T-helper 22 cell (primary cell): ENCODE data around the gene DIP2B.
"Not testable (repeated sequence)": the region's sequence is repeated elsewhere in the genome, so short reads cannot be mapped to it uniquely, and the experiment has no call there.

ENCODE experiments used
- DNase-seq: peaks from one replicate; pipeline ENCODE4 v3.0.0-alpha.2; 2020; ENCODE audit warnings: low read depth

The DIP2B gene

GRCh38 chr12:50520416-50521207 is 15.8 kb downstream of the DIP2B start:
- DNase-seq, result no peak

- not testable (repeated sequence) for DNase-seq
Observed at GRCh38 chr12:50521781-50522180, 17.0 kb downstream of the DIP2B start.

- no peak for DNase-seq
Observed at GRCh38 chr12:50523772-50524171, 19.0 kb downstream of the DIP2B start.

DNA sequence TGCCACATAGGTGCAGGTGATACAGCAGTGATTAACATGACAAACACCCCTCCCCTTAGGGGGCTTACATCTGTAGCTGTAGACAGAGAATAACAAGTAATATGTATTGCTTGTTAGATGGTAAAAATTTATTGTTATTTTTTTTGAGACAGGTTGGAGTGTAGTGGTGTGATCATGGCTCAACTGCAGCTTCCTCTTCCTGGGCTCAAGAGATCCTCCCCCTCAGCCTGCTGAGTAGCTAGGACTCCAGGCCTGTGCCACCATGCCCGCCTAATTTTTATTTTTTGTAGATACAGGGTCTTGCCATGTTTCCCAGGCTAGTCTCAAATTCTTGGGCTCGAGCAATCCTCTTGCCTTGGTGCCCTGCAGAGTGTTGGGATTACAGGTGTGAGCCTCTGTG is 19.8 kb downstream of the DIP2B start:
- no peak for DNase-seq

GRCh38 chr12:50525422-50525821 is 20.6 kb downstream of the DIP2B start:
- no peak for DNase-seq

- DNase-seq, result no peak
Observed at GRCh38 chr12:50527359-50527726, 22.6 kb downstream of the DIP2B start.

DNA sequence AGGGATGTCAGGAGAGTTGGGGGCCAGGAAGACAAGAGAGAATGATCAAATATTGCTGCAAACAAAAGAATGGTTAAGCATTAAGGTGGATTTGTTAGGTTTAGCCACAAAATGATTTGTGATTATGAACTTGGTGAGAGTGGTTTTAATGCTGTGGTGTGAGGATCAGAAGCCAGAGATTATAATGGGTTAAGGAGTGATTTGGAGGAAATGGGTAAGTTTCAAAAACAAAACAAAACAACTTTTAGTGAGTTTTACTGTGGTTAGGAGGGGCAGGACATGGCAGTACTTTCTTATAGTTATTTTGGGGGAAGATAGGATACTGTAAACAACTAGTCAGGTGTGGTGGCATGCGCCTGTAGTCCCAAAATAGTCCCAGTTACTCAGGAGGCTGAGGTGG is 24.0 kb downstream of the DIP2B start:
- DNase-seq, result no peak

- no peak for DNase-seq
Observed at GRCh38 chr12:50529345-50529744, 24.6 kb downstream of the DIP2B start.

- DNase-seq, result no peak
Observed at GRCh38 chr12:50530532-50530931, 25.7 kb downstream of the DIP2B start.

- DNase-seq, result no peak
Observed at GRCh38 chr12:50533203-50533584, 28.4 kb downstream of the DIP2B start.

- DNase-seq, result no peak
Observed at GRCh38 chr12:50533971-50534370, 29.2 kb downstream of the DIP2B start.

DNA sequence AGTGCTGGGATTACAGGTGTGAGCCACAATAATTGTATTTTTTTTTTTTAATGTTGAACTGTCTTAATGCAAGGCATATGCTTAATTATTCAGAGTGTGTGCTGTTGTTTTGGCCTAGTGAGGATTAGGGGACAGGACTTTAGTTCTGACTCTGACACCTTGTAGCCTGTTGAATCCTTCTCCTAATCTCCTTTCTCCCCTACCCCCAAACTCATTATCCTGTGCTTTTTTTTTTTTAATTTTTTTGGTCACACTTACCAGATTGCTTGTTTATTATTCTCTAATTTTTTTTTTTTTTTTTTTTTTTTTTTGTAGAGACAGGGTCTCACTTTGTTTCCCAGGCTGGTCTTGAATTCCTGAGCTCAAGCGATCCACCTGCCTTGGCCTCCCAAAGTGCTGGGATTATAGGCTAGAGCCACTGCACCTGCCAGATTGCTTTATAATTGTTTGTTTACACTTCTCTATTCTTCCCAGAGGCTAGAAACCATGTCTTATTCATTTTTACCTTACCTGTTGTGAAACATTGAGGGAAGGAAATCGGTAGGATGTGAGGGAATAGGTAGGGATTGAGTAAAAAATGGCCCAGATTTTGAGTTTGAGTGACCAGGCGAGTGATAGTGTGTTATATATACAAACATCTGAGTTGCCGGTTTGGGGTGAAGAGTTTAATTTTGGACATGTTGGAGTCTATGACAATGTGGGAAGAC is 32.2 kb downstream of the DIP2B start:
- DNase-seq, result no peak

GRCh38 chr12:50537538-50537919 is 32.7 kb downstream of the DIP2B start:
- no peak for DNase-seq

DNA sequence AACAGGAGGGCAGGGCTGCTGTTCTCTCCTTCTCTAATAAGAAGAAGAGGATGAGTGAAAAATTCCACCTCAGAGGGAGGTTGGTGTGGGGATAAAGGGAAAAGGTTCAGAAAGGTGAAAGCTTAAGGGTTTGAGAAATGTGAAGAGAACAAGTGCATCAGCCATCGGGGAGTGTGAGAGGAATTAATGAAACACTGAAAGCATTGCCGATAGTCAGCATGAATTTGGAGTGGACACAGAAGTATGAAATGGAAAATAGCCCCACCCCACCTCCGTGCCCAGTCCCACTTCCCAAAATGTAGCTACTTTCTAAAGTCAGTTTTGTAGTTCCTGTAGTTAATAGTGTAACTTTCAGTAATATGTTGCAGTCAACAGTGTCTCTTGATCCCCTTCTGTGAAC is 33.4 kb downstream of the DIP2B start:
- no peak for DNase-seq

DNA sequence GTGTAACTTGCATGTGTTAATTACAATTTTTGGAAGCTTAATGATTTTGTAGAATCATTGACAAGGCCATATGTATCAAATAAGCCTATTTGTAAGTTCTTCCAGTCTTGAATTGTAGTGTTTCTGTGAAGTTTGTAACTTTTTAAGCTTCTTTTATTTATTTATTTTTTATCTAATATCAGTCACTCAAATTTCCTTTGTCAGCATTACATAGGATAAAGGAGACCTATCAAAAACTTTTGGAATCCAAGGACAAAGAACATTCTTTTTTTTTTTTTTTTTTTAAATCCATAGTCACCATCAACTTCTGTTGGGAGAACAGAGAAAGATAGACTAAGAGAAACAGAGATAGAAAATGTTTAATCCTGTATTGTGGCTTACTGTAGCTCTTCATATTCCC is 36.4 kb downstream of the DIP2B start:
- DNase-seq, result no peak

GRCh38 chr12:50542448-50542847 is 37.7 kb downstream of the DIP2B start:
- DNase-seq, result no peak

DNA sequence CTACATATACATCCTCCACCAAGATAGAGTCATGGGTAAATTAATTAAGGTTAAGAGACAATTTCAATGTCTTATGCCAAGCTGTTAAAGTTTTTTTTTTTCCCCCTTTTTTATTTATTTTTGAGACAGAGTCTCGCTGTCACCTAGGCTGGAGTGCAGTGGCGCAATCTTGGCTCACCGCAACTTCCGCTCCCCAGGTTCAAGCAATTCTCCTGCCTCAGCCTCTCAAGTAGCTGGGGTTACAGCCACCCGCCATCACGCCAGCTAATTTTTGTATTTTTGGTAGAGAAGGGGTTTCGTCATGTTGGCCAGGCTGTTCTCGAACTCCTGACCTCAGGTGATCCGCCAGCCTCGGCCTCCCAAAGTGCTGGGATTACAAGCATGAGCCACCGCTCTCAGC is 38.4 kb downstream of the DIP2B start:
- DNase-seq, result not testable (repeated sequence)

DNA sequence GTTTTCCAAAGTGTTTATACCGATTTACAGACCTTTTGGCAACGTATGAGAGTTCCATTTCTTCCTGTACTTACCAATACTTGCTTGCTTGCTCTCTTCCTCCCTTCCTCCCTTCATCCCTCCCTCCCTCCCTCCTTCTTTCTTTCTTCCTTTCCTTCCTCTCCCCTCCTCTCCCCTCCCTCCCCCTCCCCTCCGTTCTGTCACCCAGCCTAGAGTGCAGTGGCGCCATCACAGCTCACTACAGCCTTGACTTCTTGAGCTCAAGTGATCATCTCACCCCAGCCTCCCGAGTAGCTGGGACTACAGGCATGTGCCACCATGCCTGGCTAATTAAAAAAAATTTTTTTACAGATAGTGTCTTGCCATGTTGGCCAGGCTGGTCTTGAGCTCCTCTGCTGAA is 40.4 kb downstream of the DIP2B start:
- DNase-seq, result no peak

DNA sequence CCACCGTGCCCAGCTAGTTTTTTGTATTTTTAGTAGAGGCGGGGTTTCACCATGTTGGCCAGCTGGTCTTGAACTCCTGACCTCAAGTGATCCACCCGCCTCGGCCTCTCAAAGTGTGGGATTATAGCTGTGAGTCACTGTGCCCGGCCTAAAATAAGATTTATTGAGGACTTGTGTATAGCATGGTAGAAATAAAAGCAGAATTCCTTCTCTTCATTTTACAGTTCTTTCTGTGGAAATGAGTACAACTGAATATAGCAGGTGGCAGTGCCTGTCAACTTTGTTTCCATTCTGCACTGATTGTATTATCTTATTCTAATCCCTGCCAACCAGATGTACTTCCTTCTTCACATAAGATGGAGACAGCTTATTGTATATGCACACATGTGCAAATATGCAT is 41.0 kb downstream of the DIP2B start:
- no peak for DNase-seq

DNA sequence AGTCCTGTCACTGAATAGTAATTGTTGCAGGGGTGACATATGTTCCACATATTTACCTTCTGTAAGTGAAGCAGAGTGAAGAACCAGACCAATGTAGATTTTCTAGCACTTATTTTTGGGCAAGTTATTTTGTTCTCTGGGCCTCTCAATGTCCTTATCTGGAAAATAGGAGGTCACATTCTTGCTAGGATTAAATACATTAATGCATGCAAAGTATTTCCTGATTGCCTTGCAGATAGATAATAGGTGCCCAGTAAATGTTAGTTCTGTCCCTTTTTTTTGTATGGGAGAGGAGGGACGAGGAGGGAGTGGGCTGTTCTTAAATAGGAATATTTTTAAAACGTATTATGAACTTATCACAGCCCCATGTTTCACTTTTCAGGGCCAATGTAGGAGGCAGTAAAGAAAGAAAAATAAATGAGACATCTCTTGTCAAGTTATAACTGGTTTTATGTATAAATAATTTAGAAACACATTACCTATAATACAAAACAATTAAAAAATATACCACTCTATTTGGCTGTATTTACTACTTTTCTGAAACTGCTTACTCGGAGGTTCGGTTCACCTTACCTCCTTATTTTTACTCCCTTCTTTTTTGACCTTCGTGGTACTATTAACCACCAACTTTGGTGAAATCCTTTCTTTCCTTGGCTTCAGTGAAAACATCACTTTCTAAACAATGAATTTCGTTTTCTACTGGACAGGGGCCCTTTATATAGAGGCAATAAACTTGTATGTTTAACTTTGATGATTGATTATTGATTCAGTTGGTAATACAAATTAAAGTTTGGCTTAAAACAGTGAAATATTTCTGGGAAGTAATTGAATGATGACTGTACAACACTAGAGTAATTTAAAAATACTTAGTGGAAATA is 41.9 kb downstream of the DIP2B start:
- no peak for DNase-seq

DNA sequence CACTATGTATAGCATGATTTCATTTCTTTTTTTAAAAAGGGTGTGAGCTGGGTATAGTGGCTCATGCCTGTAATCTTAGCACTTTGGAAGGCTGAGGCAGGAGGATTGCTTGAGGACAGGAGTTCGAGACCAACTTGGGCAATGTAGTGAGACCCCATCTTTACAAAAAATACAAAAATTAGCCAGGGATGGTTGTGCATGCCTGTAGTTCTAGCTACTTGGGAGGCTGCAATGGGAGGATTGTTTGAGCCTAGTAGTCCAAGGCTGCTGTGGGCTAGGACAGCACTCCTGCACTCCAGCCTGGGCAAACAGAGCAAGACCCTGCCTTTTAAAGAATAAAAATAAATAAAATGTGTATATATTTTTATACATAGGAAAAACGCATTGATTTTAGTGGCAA is 43.0 kb downstream of the DIP2B start:
- no peak for DNase-seq

- no peak for DNase-seq
Observed at GRCh38 chr12:50549885-50550284, 45.1 kb downstream of the DIP2B start.
